MM.1S (cell line): Measurements from ENCODE around the gene IL2RG.

ENCODE experiments used
- EZH2 ChIP-seq: fragments of 300-600 bp; sonication (generic); optimal IDR thresholded peaks from 2 replicates; pipeline ENCODE3; 2017; ENCODE audit warnings: low read depth, mild to moderate bottlenecking, antibody characterized with exemption, low read length, mixed read lengths
- EZH2phosphoT487 ChIP-seq: fragments of 300-600 bp; sonication (generic); IDR thresholded peaks from 2 replicates; pipeline ENCODE4 v1.6.1; 2018; ENCODE audit warnings: antibody characterized with exemption, low read length
- TF ChIP-seq, protein P1 (sequence below): fragments of 300-600 bp; sonication (generic); IDR thresholded peaks from 2 replicates; pipeline ENCODE4 v1.5.1; 2016; ENCODE audit warnings: antibody characterized with exemption, low read length, mixed read lengths

DNA sequence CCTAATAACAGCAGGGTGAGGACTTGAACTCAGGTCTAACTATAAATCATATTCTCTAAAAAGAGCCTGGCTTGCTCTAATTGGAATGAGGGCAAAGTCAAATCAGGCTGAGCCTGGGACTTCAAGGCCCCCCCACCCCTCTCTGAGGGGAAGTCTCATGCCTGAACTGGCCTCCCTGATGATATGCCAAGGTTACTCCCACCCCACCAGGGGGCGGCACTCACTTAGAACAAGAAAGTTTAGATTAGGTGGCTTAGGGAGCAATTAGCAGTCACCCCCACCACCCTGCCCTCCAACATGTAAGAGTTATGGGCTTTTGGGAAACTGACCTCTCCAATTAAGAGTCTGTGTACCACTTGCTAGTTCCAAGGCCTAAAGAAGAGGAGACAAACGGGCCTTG, 13.1 kb downstream of the IL2RG start:
- TF ChIP-seq, protein P1, sequence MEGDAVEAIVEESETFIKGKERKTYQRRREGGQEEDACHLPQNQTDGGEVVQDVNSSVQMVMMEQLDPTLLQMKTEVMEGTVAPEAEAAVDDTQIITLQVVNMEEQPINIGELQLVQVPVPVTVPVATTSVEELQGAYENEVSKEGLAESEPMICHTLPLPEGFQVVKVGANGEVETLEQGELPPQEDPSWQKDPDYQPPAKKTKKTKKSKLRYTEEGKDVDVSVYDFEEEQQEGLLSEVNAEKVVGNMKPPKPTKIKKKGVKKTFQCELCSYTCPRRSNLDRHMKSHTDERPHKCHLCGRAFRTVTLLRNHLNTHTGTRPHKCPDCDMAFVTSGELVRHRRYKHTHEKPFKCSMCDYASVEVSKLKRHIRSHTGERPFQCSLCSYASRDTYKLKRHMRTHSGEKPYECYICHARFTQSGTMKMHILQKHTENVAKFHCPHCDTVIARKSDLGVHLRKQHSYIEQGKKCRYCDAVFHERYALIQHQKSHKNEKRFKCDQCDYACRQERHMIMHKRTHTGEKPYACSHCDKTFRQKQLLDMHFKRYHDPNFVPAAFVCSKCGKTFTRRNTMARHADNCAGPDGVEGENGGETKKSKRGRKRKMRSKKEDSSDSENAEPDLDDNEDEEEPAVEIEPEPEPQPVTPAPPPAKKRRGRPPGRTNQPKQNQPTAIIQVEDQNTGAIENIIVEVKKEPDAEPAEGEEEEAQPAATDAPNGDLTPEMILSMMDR, result peak; percentile 52
- no peak for TF ChIP-seq EZH2phosphoT487
- no peak for TF ChIP-seq EZH2
